HEK293 (cell line): ENCODE measurements around the gene FLNA.
A peak's percentile ranks its signal among the peaks of the same experiment; 100 is the strongest.

Source experiments
- CTCF ChIA-PET: fragments of 350-600 bp; formaldehyde crosslinking; extraction: SDS; loops from one replicate; lab custom pipeline; 2021; ENCODE audit warnings: antibody characterized with exemption; lab: Yijun Ruan, JAX
- POLR2A ChIA-PET: fragments of 300-600 bp; formaldehyde crosslinking; extraction: SDS; loops from one replicate; lab custom pipeline; 2020; ENCODE audit warnings: antibody characterized with exemption, inconsistent platforms; lab: Yijun Ruan, JAX
- H3K27ac ChIP-seq: fragments of 200-500 bp; sonication (Bioruptor generic); 2 replicates; pipeline ENCODE4 v1.5.1; 2014; ENCODE audit warnings: low read depth, low read length, control low read depth, inconsistent platforms; ENCODE audit errors: extremely low read depth
- H3K36me3 ChIP-seq, 2 experiments: fragments of 200-500 bp in 1 of 2; sonication (Bioruptor generic) in 1 of 2; 1 replicate in 1 of 2; 2 replicates in 1 of 2; pipeline ENCODE4 v1.5.1; 2014 to 2017; ENCODE audit warnings: inconsistent platforms in 2 of 2, low read length in 2 of 2; ENCODE audit not compliant: control insufficient read depth in 2 of 2, insufficient read depth in 1 of 2
- H3K4me1 ChIP-seq: fragments of 200-500 bp; sonication (Bioruptor generic); 2 replicates; pipeline ENCODE4 v1.5.1; 2014; ENCODE audit warnings: mild to moderate bottlenecking, low read length, inconsistent platforms; ENCODE audit not compliant: control insufficient read depth, insufficient read depth
- H3K4me3 ChIP-seq: 2 replicates; pipeline ENCODE4 v1.5.1; 2011; ENCODE audit warnings: low read depth, mild to moderate bottlenecking, control low read depth, low read length, moderate library complexity
- H3K9me3 ChIP-seq: fragments of 200-500 bp; sonication (Bioruptor generic); 2 replicates; pipeline ENCODE4 v1.5.1; 2014; ENCODE audit warnings: low read depth, low read length, inconsistent platforms; ENCODE audit not compliant: control insufficient read depth, insufficient read depth
- PBX3 ChIP-seq: sonication (generic); formaldehyde crosslinking; IDR thresholded peaks from 2 replicates; pipeline ENCODE4 v1.8.1; 2022; ENCODE audit warnings: mild to moderate bottlenecking, moderate library complexity, missing genetic modification reagents
- PRDM10 ChIP-seq: fragments of 450-650 bp; formaldehyde crosslinking; IDR thresholded peaks from 2 replicates; pipeline ENCODE4 v1.5.1; 2016; ENCODE audit warnings: missing biosample characterization, missing genetic modification characterization
- SP7 ChIP-seq: fragments of 450-650 bp; formaldehyde crosslinking; IDR thresholded peaks from 2 replicates; pipeline ENCODE4 v1.5.1; 2016; ENCODE audit warnings: missing biosample characterization, missing genetic modification characterization
- ZBTB21 ChIP-seq: fragments of 450-650 bp; formaldehyde crosslinking; IDR thresholded peaks from 2 replicates; pipeline ENCODE4 v1.5.1; 2017; ENCODE audit warnings: missing biosample characterization, missing genetic modification characterization
- ZIC2 ChIP-seq: fragments of 450-650 bp; formaldehyde crosslinking; IDR thresholded peaks from 2 replicates; pipeline ENCODE4 v1.5.1; 2016; ENCODE audit warnings: missing biosample characterization, missing genetic modification characterization
- ZNF133 ChIP-seq: fragments of 450-650 bp; formaldehyde crosslinking; IDR thresholded peaks from 2 replicates; pipeline ENCODE4 v1.5.1; 2016; ENCODE audit warnings: missing biosample characterization, missing genetic modification characterization
- ZNF155 ChIP-seq: fragments of 450-650 bp; formaldehyde crosslinking; IDR thresholded peaks from 2 replicates; pipeline ENCODE4 v1.5.1; 2016; ENCODE audit warnings: missing biosample characterization, missing genetic modification characterization
- ZNF37A ChIP-seq: fragments of 450-650 bp; IDR thresholded peaks from 2 replicates; pipeline ENCODE4 v1.5.1; 2018; ENCODE audit warnings: missing biosample characterization, missing genetic modification characterization
- ZNF449 ChIP-seq: fragments of 450-650 bp; formaldehyde crosslinking; IDR thresholded peaks from 2 replicates; pipeline ENCODE4 v1.5.1; 2017; ENCODE audit warnings: missing biosample characterization, mild to moderate bottlenecking, missing genetic modification characterization, moderate library complexity
- ZNF600 ChIP-seq: fragments of 450-650 bp; formaldehyde crosslinking; IDR thresholded peaks from 2 replicates; pipeline ENCODE4 v1.5.1; 2016; ENCODE audit warnings: missing biosample characterization, missing genetic modification characterization
- ZNF610 ChIP-seq: fragments of 450-650 bp; formaldehyde crosslinking; IDR thresholded peaks from 2 replicates; pipeline ENCODE4 v1.5.1; 2016; ENCODE audit warnings: missing biosample characterization, missing genetic modification characterization, borderline replicate concordance
- ZNF660 ChIP-seq: fragments of 450-650 bp; IDR thresholded peaks from 2 replicates; pipeline ENCODE4 v1.5.1; 2018; ENCODE audit warnings: missing biosample characterization, mild to moderate bottlenecking, missing genetic modification characterization
- ZNF692 ChIP-seq: fragments of 450-650 bp; formaldehyde crosslinking; IDR thresholded peaks from 2 replicates; pipeline ENCODE4 v1.5.1; 2016; ENCODE audit warnings: missing biosample characterization, missing genetic modification characterization
- ZXDB ChIP-seq: fragments of 450-650 bp; formaldehyde crosslinking; IDR thresholded peaks from 2 replicates; pipeline ENCODE4 v1.5.1; 2016; ENCODE audit warnings: missing biosample characterization, missing genetic modification characterization

Gene FLNA

GRCh38 chrX:154402622-154403127 is 28.2 kb upstream of the FLNA start:
- TF ChIP-seq PRDM10 (tag by site-specific recombination) (no peak), SP7 (tag by site-specific recombination) (no peak), ZBTB21 (no peak), ZIC2 (tag by site-specific recombination) (no peak), ZNF692 (tag by site-specific recombination) (no peak), ZNF600 (tag by site-specific recombination) (peak; percentile 36; the same call in 1 of the 2 replicates), ZNF660 (tag by site-specific recombination) (no peak), ZNF133 (tag by site-specific recombination) (no peak)
- TF ChIP-seq, all 188 proteins: peak for 1
- CTCF ChIA-PET = interaction anchor here (1.1 kb wide), 1 partner anchor 29 kb away, joined by 3 read pairs; the partner anchor contains the start of gene FLNA

GRCh38 chrX:154401918-154402621 is 27.6 kb upstream of the FLNA start:
- ChIA-PET POLR2A (interaction anchor here (0.6 to 6.5 kb wide), 6 partner anchors 8 to 56 kb away, joined by 3 to 57 read pairs (median 4); partner anchors contain the start of genes DNASE1L1, PLXNA3 and TAFAZZIN), CTCF (interaction anchor here (0.7 kb wide), 1 partner anchor 853 kb away, joined by 3 read pairs; no protein-coding TSS in a partner anchor)
- no peaks in the 10 kb centered on the region for H3K9me3 ChIP-seq
- no peak overlapping the region for H3K27ac ChIP-seq
- peak; percentile 85 for TF ChIP-seq ZNF449 (tag by site-specific recombination)
- no peak for TF ChIP-seq PBX3
- TF ChIP-seq PRDM10 (tag by site-specific recombination) = no peak
- no peak for TF ChIP-seq ZNF37A (tag by site-specific recombination)
- no peak for TF ChIP-seq ZNF155
- no peak for TF ChIP-seq ZXDB (tag by site-specific recombination)
- no peak for TF ChIP-seq ZNF610 (tag by site-specific recombination)
- H3K4me3 ChIP-seq = no peak overlapping the region
- H3K4me1 ChIP-seq = no peaks in the 10 kb centered on the region
- peaks cover 0 to 44% of the 10 kb centered on the region in 2 experiments; a peak in 1 of 3 replicates for H3K36me3 ChIP-seq

More at GRCh38 chrX:154402622-154403127, 28.2 kb upstream of the FLNA start:
- Histone ChIP-seq H3K9me3 (no peaks in the 10 kb centered on the region), H3K36me3 (peaks cover 0 to 44% of the 10 kb centered on the region in 2 experiments; a peak in 1 of 3 replicates), H3K27ac (no peak overlapping the region), H3K4me3 (no peak overlapping the region), H3K4me1 (no peaks in the 10 kb centered on the region)
- POLR2A ChIA-PET = interaction anchor here (1.2 to 6.5 kb wide), 3 partner anchors 8 to 55 kb away, joined by 3 to 57 read pairs (median 4); partner anchors contain the start of genes DNASE1L1, PLXNA3 and TAFAZZIN
